Kidney (tissue), 14 donors: ENCODE data around the gene SBF2. TPM values are rescaled to one million over a fixed set of nuclear protein-coding genes. Genes with fewer than 3 reads are reported as not detected.
"Not testable (repeated sequence)": the region's sequence is repeated elsewhere in the genome, so short reads cannot be mapped to it uniquely, and the experiment has no call there.

Source experiments
- DNase-seq, 5 donors: peaks; one replicate each; pipeline ENCODE4 v3.0.0-alpha.2; 2013 to 2020
- FAIRE-seq: peaks from 2 replicates; lab custom pipeline; 2012; peaks lifted over from hg19 to GRCh38; lab: Jason Lieb, UNC
- H3K27ac ChIP-seq, 2 donors: one replicate each; pipeline ENCODE4 v1.7.0; 2013; ENCODE audit warnings: low read depth in 2 of 2, low read length in 2 of 2, inconsistent platforms in 1 of 2
- H3K27me3 ChIP-seq: one replicate; pipeline ENCODE4 v1.7.1; 2013; ENCODE audit warnings: low read length, inconsistent platforms; ENCODE audit not compliant: control insufficient read depth, insufficient read depth
- H3K36me3 ChIP-seq, 3 donors: one replicate each; pipeline versions ENCODE4 v1.7.0 to v1.7.1; 2013; ENCODE audit warnings: low read length in 3 of 3, control low read depth in 1 of 3, inconsistent platforms in 1 of 3; ENCODE audit not compliant: insufficient read depth in 3 of 3, control insufficient read depth in 2 of 3
- H3K4me1 ChIP-seq, 3 donors: one replicate each; pipeline versions ENCODE4 v1.7.0 to v1.7.1; 2013; ENCODE audit warnings: low read length in 3 of 3, inconsistent platforms in 1 of 3, low read depth in 1 of 3; ENCODE audit not compliant: control insufficient read depth in 2 of 3, insufficient read depth in 2 of 3
- H3K4me3 ChIP-seq, 3 donors: one replicate each; pipeline versions ENCODE4 v1.7.0 to v1.8.1; 2013; ENCODE audit warnings: low read length in 3 of 3, control low read depth in 1 of 3, inconsistent platforms in 1 of 3
- H3K9ac ChIP-seq, 3 donors: one replicate each; pipeline versions ENCODE4 v1.7.0 to v1.7.1; 2013; ENCODE audit warnings: low read length in 3 of 3, control low read depth in 1 of 3, inconsistent platforms in 1 of 3
- H3K9me3 ChIP-seq, 3 donors: one replicate each; pipeline versions ENCODE4 v1.7.0 to v1.7.1; 2013; ENCODE audit warnings: low read length in 3 of 3, control low read depth in 1 of 3, inconsistent platforms in 1 of 3; ENCODE audit not compliant: control insufficient read depth in 2 of 3, insufficient read depth in 1 of 3
- CTCF ChIP-seq: IDR thresholded peaks from 3 replicates; pipeline ENCODE4 v1.5.1; 2012; ENCODE audit warnings: mild to moderate bottlenecking, moderate library complexity, borderline replicate concordance; ENCODE audit not compliant: insufficient read depth; ENCODE audit errors: extremely low read depth
- intact Hi-C: fragments of 100-400 bp; cut with DNase I; formaldehyde crosslinking; loops from one replicate; pipeline ENCODE4 v1.11.1; 2022
- polyA plus RNA-seq: library from polyadenylated mRNA; stranded (reverse); fragments of 350-450 nt; fragmentation: Illumina TruSeq; extraction: RNeasy Lipid Tissue Mini Kit (QIAGEN cat#74804); gene quantifications from one replicate; pipeline ENCODE4 v1.2.3, GENCODE V29; 2014; ENCODE audit warnings: low read depth, low replicate concordance; ENCODE audit not compliant: insufficient read depth
- total RNA-seq: library from RNA; stranded (reverse); fragmentation: NEBNext Ultra II Directional; extraction: Animal tissue kit (Norgen Biotek cat#: 25700); gene quantifications from one replicate; pipeline ENCODE4 v1.2.1, GENCODE V29; 2021
- donor health status: control.
- donor health status: control.
- donor health status: control.
- donor health status: control.
- donor health status: control.
- donor health status: DM: yes; HTN: yes; CAD: no.
- donor health status: Normal renal cell carcinoma (clear cell type).

SBF2 gene
- total and polyA plus RNA-seq, 2 donors from 2014 or later, result 13.1 to 55.4 TPM

GRCh38 chr11:10095412-10096208, 198.4 kb downstream of the SBF2 start:
- H3K4me3 ChIP-seq, result no peak overlapping the region
- DNase-seq (no peak), FAIRE-seq (no peak)
- H3K36me3 ChIP-seq, result no peaks in the 10 kb centered on the region
- peaks cover 0 to 19% (median 3%) of the 10 kb centered on the region in 3 donors for H3K9me3 ChIP-seq
- no peaks in the 10 kb centered on the region for H3K4me1 ChIP-seq
- H3K27me3 ChIP-seq, result no peaks in the 10 kb centered on the region
- TF ChIP-seq CTCF, result no peak
- H3K27ac ChIP-seq, result no peak overlapping the region
- no peak overlapping the region for H3K9ac ChIP-seq
- intact Hi-C loops, result no loop called here

GRCh38 chr11:10092426-10092825, 201.6 kb downstream of the SBF2 start:
- Histone ChIP-seq H3K4me3 (no peak overlapping the region), H3K36me3 (no peaks in the 10 kb centered on the region), H3K27me3 (no peaks in the 10 kb centered on the region), H3K9ac (no peak overlapping the region), H3K27ac (no peak overlapping the region), H3K9me3 (no peaks in the 10 kb centered on the region), H3K4me1 (peaks cover 0 to 3% (median 0%) of the 10 kb centered on the region in 3 donors)
- no peak for TF ChIP-seq CTCF
- FAIRE-seq, result no peak
- intact Hi-C loops, result no loop called here
- DNase-seq, result no peak

GRCh38 chr11:10091314-10092045, 202.5 kb downstream of the SBF2 start:
- TF ChIP-seq CTCF, result no peak
- DNase-seq, result no peak
- no peak overlapping the region for H3K4me3 ChIP-seq

GRCh38 chr11:10087923-10088225, 206.1 kb downstream of the SBF2 start:
- H3K27me3 ChIP-seq, H3K4me3 ChIP-seq, H3K4me1 ChIP-seq, H3K36me3 ChIP-seq, DNase-seq, H3K9me3 ChIP-seq, H3K9ac ChIP-seq, H3K27ac ChIP-seq, intact Hi-C loops, FAIRE-seq: not testable (repeated sequence)

More at GRCh38 chr11:10091314-10092045, 202.5 kb downstream of the SBF2 start:
- intact Hi-C loops, result no loop called here
- FAIRE-seq, result no peak
- no peak overlapping the region for H3K27ac ChIP-seq
- no peaks in the 10 kb centered on the region for H3K36me3 ChIP-seq
- peaks cover 0 to 3% (median 0%) of the 10 kb centered on the region in 3 donors for H3K4me1 ChIP-seq
- no peaks in the 10 kb centered on the region for H3K9me3 ChIP-seq
- H3K27me3 ChIP-seq, result no peaks in the 10 kb centered on the region
- no peak overlapping the region for H3K9ac ChIP-seq
